Activated CD4-positive, alpha-beta T cell treated with anti-CD3 and anti-CD28 coated beads, Interleukin-2, Interleukin-4, amounts not matched to agents 100 ng/mL and 50 ng/mL, durations not matched to agents 16 hours and 8 hours (primary cell): ENCODE data around the gene DCHS2.

ENCODE experiments used
- DNase-seq: peaks from one replicate; pipeline ENCODE4 v3.0.0-alpha.2; 2020; ENCODE audit warnings: low spot score

The DCHS2 gene

DNA sequence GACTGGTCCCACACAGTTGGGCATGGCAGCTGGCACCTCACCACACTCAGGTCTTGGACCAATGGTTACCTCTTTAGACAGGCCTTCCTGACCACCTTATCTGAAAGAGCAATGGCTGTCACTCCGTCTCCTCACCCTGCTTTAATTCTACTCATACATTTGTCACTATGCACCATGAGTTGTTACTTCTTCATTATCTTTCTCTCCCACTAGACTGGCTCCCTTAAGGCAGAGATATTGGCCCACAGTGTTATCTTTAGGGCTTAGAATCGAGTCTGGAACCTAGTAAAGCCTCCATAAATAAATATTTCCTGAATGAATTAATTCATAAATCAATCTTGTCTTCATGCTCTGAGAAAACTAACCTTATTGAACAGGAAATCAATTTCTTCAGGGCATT lies 46.6 kb downstream of the DCHS2 start:
- DNase-seq, result no peak

GRCh38 chr4:154441982-154442381 lies 49.6 kb downstream of the DCHS2 start:
- DNase-seq, result no peak

DNA sequence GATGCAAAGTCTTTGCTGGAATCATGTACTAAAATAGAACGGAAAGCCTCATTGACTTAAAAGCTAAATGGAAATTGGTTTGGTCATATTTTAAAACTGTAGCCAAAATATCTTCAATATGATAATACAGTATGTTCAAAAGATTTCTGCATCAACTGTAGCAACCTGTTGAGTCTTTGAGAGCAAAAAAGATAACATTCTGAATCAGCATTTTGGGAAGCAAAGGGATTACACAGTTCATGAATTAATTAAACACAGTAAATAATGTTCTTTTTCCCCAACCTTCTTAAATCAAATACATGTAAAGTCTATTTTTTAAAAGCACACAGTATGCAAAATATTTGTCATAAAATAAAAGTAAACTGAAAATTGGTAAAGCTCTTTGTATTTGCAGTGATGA lies 50.5 kb downstream of the DCHS2 start:
- no peak for DNase-seq

DNA sequence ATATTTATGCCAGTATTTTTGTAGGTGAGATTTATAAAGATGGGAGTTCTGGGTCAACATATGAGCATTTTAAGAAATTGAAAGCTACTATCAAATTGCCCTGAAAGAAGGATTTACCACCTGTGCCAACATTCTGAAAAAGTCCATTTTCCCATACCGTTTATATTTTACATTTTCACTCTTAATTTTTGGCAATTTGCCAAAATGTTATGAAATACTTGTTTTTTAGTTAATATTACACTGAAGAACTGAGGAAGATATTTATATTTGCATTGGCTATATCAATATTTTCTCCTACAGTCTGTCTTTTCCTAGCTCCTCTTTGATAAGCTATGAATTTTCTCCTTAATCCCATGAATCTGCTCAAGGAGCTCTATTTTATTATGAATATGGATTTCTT lies 52.4 kb downstream of the DCHS2 start:
- DNase-seq, result no peak

DNA sequence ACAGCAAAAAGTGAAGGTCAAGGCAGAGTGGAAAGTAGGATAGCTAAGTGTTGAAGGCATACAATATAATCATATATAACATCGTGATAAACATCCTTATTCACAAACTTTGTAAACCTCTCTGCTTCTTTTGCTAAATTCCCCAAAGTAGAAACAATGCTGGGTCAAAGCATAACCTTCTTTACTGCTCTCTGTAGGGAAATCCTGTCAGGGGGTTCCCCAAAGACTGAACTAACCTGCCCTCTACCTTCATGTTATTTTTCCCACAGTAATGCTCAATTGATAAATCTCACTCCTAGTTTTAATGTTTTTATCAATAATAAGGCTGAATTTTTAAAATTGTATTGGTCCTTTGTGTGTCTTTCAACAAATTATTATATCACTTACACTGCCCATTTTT lies 55.7 kb downstream of the DCHS2 start:
- DNase-seq, result no peak

- no peak for DNase-seq
Observed at GRCh38 chr4:154433543-154433942, 58.1 kb downstream of the DCHS2 start.

GRCh38 chr4:154429176-154429575 lies 62.4 kb downstream of the DCHS2 start:
- DNase-seq, result no peak

DNA sequence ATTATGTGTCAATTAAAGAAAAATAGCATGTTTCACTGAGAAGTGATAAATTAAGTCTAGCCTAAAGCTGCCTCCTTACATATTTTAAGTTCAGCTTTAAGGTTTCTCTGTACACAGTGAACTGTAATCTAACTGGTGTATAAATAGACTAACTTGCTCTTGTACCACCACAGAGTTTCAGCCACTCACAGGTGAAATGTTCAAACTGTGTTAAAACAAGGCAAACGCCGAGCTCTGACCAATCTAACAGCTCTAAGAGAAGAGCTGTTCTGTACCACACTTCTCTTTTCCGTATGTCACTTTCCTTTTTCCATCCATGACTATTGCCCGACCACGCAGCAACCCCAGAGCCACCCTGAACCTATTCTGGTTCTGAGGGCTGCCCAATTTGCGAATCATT lies 64.5 kb downstream of the DCHS2 start:
- no peak for DNase-seq

- DNase-seq, result no peak
Observed at GRCh38 chr4:154425514-154425913, 66.1 kb downstream of the DCHS2 start.

DNA sequence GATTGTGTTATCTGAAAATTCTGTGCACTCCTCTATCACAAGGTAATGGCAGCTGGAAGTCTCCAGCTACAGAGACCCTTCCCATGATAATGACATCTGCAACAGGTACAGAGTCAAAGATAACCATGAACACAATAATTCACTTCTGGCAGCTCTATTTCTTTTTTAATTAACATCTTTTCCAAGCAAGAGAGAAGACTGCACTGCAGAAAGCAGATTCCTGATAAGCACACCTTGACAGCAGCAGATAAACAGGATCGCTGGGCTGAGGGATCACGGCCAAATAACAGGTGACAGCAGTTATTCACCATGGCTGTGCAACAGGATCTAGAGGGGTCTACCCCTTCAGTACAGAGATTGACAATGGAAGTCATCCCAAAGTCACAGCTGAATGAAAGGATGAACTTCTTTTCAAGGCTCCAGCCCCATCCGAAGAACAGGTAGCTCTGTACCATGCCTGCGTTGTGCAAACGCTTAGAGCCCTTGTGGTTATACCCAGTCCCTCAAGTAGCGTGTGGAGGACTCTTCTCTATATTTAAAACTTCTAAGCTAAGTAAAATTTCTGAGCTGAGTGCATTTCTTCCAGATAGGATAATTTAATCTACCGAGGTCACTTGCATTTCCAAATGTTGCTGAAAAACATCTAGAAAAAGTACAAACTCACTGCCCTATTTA lies 66.7 kb downstream of the DCHS2 start:
- DNase-seq, result no peak

GRCh38 chr4:154422152-154422551 lies 69.4 kb downstream of the DCHS2 start:
- no peak for DNase-seq

GRCh38 chr4:154421618-154422017 lies 70.0 kb downstream of the DCHS2 start:
- DNase-seq, result no peak

- DNase-seq, result no peak
Observed at GRCh38 chr4:154417373-154417673, 74.3 kb downstream of the DCHS2 start.

DNA sequence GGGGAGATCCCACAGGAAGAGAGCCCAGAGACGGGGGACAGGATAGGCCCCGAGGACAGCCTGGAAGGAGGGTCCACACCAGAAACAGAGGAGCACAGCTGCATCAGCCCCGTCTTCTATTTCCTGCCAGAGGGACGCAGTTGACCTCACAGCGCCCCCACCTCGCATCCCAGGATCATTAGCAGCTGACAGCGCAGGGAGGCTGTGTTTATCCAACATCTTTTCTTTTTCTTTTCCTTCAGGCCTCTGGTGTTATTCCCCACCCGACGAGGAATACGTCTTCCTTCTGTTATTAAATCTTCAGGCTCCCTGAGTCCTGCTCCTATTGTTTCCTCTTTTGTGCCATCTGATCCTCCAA lies 75.4 kb downstream of the DCHS2 start:
- no peak for DNase-seq

GRCh38 chr4:154415313-154415712 lies 76.3 kb downstream of the DCHS2 start:
- no peak for DNase-seq

- DNase-seq, result no peak
Observed at GRCh38 chr4:154414796-154415195, 76.8 kb downstream of the DCHS2 start.

DNA sequence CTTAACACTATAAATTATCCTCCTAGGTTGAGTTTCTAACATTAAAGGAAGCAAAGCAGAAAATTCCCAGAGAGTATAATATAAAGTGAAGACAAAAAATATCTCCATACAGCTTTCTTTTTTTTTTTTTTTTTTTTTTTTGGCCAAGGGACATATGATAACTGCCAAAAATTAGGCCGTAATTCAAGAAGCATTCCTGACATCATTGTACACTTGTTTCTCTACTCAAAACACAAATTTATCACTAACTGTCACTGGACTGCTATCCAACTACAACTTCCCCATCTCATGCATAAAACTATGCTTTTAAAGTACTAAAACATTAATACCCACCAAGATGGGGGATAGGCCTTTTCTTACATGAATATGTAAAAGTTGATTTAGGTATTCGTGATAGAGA lies 77.2 kb downstream of the DCHS2 start:
- no peak for DNase-seq

- DNase-seq, result no peak
Observed at GRCh38 chr4:154407443-154407842, 84.2 kb downstream of the DCHS2 start.

DNA sequence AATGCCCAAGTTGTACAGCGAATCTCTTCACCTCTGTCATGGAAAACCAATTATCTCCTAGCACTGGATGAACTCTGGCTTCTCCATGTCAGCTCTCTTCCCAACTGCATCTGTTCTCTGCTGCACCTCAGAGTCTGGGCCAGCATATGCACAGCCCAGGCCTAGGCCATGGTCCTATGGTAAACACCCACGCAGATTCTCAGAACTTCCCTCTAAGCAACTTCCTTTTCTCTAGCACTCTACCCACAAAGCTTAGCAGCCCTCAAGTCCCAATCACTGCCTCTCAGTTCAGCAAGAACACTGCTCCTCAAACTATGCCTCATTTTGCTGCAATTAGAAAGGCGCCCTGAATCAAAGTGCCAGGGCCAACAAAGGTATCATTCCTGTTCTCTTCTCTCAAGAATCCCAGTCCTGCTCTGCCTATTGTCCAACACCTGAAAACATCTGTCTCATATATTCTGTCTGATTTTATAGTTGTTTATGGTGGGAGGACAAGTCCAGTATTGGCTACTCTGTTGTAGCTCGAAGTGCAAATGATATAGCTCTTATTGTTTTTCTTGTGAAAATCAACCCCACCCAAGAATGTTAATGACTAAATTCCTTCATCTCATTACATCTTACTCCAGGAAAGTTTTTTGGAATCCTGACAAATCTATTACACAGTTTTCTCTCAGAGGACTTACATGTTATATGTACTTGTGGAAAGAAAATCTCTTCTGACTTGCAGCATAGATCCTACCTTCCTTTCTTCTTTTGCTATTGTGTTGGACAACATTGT lies 85.4 kb downstream of the DCHS2 start:
- no peak for DNase-seq

DNA sequence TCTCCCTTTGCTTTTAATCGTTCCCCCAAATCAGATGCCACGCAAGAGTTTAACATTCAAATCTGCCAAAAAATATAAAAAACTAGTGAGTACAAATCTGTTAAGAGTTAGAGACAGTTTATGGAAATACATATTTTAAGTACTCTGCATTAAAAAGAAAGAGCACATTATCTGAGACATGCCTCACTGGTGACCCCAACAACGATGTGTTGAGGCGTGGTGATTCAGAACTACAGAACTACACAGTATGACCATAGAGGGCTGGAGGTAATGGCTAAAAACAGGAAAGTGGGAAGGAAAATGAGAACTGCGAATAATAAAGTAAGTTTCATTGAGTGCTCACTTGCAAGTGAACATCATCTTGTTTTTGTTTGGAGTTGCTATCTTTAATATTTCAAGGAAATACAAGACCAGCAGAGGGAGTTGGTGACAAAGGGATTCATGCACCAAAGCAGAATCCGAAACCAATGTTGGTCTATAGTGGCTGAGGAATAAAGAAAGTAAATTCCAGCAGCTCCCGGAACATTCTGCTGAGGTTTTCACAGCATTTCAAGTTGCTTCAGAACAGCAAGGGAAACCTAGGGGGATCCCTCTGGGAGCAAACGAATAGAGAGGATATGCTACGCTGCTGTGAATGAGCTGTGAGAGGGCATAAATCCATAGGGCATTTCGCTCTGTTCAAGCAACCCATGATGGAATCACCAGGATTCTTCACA lies 92.2 kb downstream of the DCHS2 start:
- DNase-seq, result no peak

GRCh38 chr4:154390324-154390723 lies 101.3 kb downstream of the DCHS2 start:
- no peak for DNase-seq

DNA sequence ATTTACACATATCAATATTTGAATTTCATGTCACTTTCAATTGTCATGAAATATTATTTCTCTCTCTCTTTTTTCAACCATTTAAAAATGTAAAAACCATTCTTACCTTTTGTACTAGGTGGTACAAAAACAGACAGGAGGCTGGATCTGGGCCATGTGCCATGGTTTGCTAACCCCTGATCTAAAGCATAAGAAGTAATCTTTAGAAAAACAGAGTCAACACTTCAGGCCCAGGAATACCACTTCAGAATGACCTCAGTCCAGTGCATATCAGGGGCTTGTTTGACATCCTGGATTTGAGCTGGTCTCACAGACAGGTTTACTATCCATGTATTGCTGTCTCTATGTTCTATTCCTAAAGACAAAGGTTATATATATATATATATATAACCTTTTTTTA lies 102.5 kb downstream of the DCHS2 start:
- DNase-seq, result no peak

GRCh38 chr4:154384012-154384411 lies 107.6 kb downstream of the DCHS2 start:
- DNase-seq, result no peak

DNA sequence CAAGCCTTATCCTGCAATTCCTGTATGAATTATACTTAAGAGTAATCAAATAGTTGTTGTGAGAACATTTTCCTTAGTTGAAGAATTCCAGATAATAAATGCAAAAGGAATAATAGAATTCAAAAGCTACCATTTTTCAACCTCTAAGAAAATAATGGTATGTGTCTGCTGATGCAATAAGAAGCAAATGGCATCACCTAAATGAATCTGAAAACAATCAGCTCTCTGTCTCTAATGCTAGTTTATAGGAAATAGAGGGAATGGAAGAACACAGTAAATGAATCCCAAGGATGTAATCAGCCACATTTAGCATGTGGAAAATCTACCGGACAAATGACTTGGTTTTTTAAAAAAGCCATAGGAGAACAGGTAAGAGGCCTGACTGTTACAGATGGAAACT lies 115.1 kb downstream of the DCHS2 start:
- no peak for DNase-seq
